ENCODE measurements around the gene CASS4. TPM values are rescaled to one million over a fixed set of nuclear protein-coding genes. Genes with fewer than 3 reads are reported as not detected.

Gene CASS4
- total RNA-seq, 1 experiment from 2014 or later = 0.17 TPM

- H2AFZ ChIP-seq (ENCODE audit: low read depth, low read length, poor library complexity, severe bottlenecking) = no peak overlapping the region
- H3K4me2 ChIP-seq (ENCODE audit: low read length) = no peak overlapping the region
- no peaks in the 10 kb centered on the region for H3K79me2 ChIP-seq (ENCODE audit: insufficient read depth, low read length)
- H3K4me1 ChIP-seq (ENCODE audit: control insufficient read depth in 1 of 2, insufficient read depth in 2 of 2, low read length in 2 of 2) = peaks cover 7 to 16% of the 10 kb centered on the region in 2 experiments
- RAD21 ChIA-PET (ENCODE audit: low non-redundant PET in 1 of 2, low total read pairs in 2 of 2, uncharacterized antibody in 2 of 2, unreplicated experiment in 2 of 2) = no interaction called here
- no TSS peak for BruUV-seq (replicated peaks)
- ATAC-seq = no peak
- CTCF ChIA-PET = no interaction called here
- no peaks in the 10 kb centered on the region for H3K9me2 ChIP-seq (ENCODE audit: insufficient read depth)
- no peak overlapping the region for H3K27ac ChIP-seq (ENCODE audit: low read depth, low read length)
- H3K4me3 ChIP-seq (replicated peaks in 1 of 2; ENCODE audit: low read depth in 1 of 2, low read length in 2 of 2) = no peak overlapping the region
- no peaks in the 10 kb centered on the region for H3K27me3 ChIP-seq (ENCODE audit: insufficient read depth, low read length)
- H3K36me3 ChIP-seq (ENCODE audit: control insufficient read depth in 1 of 2, insufficient read depth in 2 of 2, low read length in 2 of 2) = no peaks in the 10 kb centered on the region
- no peak for TF ChIP-seq RAD21 (IDR thresholded peaks at IDR 0.05; ENCODE audit: low read depth)
- TF ChIP-seq POLR2AphosphoS5 (IDR thresholded peaks at IDR 0.05; ENCODE audit: low read depth, low read length) = no peak
- TF ChIP-seq CBX3 (IDR thresholded peaks at IDR 0.05; ENCODE audit: low read depth) = no peak
- TF ChIP-seq SP1 (IDR thresholded peaks at IDR 0.05; ENCODE audit: low read depth) = no peak
- TF ChIP-seq JUND (IDR thresholded peaks at IDR 0.05) = no peak
- no peak for TF ChIP-seq ELF1 (IDR thresholded peaks at IDR 0.05; ENCODE audit: borderline replicate concordance, low read depth)
- TF ChIP-seq CTCF (IDR thresholded peaks at IDR 0.05 in 2 of 3, conservative IDR thresholded peaks at IDR 0.05 in 1 of 3; ENCODE audit: borderline replicate concordance in 1 of 3, insufficient read depth in 1 of 3, low read depth in 2 of 3, low read length in 2 of 3) = no peak
- no peak for TF ChIP-seq ZNF274 (IDR thresholded peaks at IDR 0.05; ENCODE audit: low read depth, low read length)
- no peak for TF ChIP-seq FOSL1 (IDR thresholded peaks at IDR 0.05; ENCODE audit: low read depth)
- no peak for TF ChIP-seq EGR1 (IDR thresholded peaks at IDR 0.05; ENCODE audit: low read depth)
- no peak for TF ChIP-seq MAX (IDR thresholded peaks at IDR 0.05)
- POLR2A ChIA-PET = no interaction called here
- DNase-seq (ENCODE audit: low read depth, low spot score) = no peak
- H4K20me1 ChIP-seq (ENCODE audit: insufficient read depth) = no peaks in the 10 kb centered on the region
- H3K9ac ChIP-seq (ENCODE audit: low read length) = no peak overlapping the region
- H3K9me3 ChIP-seq (ENCODE audit: control insufficient read depth in 1 of 2, insufficient read depth in 1 of 2, low read depth in 1 of 2, low read length in 2 of 2) = no peaks in the 10 kb centered on the region
- intact Hi-C loops (cut with micrococcal nuclease) = no loop called here
Observed at GRCh38 chr20:56363491-56363890, 48.6 kb upstream of the CASS4 start.

Data from HCT116 (cell line).